LNCAP (cell line): ENCODE results near the gene IL24.

ENCODE experiments used
- CTCF ChIP-seq: fragments of 450-650 bp; IDR thresholded peaks from 2 replicates; pipeline ENCODE4 v1.5.1; 2017; ENCODE audit warnings: mild to moderate bottlenecking

The IL24 gene

GRCh38 chr1:206926286-206926685, 29.0 kb downstream of the IL24 start:
- no peak for TF ChIP-seq CTCF

DNA sequence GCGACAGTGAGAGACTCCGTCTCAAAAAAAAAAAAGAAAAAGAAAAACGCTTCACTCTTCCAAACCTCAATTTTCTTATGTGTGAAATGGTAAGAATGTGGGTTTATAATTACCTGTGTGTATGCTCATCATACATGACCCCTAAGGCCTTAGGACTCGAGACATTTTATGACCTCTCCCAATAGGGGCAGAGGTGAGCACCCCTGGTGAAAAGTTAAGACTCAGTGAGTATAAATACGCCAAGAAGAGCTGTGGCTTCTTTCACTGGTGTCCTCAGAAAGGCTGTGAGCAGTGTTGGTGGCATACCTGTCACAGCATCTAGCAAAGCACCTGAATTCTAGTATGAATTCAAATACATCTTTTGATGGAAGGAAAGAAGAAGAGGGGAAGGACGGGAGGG, 32.3 kb downstream of the IL24 start:
- no peak for TF ChIP-seq CTCF

DNA sequence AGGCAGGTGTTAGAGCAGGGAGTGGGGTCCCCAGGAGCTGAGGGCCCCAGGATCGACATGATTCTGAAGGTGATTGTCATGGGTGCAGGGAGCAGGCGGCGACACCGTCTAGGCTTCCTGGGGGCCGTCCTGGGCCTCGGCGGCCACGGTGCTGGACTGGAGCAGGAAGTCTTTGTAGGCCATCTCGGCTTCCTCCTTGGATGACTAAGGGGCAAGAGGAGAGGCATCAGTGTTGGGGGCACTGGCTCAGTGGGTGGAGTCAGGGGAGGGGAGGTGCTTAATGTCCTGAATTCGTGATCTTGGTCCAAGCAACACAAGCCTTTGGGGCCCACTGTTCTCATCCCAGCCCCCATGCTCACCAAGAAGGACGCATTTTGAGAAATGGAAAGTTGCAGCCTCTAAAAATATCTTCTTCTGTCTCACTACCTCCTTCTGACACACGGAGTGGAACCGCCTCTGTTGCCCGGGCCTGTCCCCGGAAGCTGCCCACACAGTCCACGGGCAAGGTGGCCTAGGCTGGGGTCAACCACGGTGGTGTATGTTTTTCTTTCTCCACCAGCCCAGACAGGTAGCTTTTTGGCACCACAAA, 33.1 kb downstream of the IL24 start:
- TF ChIP-seq CTCF, result no peak

- no peak for TF ChIP-seq CTCF
Observed at GRCh38 chr1:206931709-206932108, 34.5 kb downstream of the IL24 start.

DNA sequence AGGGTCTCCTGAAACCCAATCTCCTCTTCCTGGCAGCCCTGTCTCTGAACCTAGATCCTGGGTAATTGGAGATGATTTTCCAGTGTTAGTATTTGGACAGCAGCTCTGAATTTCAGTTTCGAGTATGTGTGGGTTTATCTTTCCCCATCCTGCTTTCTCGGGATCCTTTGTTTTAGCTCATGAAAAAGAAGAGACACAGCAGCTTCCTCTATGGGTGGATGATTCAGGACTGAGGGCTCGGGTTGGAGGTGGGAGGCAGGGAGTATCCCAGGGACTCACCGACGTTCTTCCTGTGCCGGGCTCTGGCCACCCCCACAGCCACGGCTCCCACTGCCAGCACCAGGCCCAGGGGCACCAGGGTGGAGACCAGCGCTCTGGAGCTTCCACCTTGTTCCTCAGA, 34.9 kb downstream of the IL24 start:
- TF ChIP-seq CTCF, result no peak

- TF ChIP-seq CTCF, result peak; percentile 74
Observed at GRCh38 chr1:206933333-206933945, 36.2 kb downstream of the IL24 start.

DNA sequence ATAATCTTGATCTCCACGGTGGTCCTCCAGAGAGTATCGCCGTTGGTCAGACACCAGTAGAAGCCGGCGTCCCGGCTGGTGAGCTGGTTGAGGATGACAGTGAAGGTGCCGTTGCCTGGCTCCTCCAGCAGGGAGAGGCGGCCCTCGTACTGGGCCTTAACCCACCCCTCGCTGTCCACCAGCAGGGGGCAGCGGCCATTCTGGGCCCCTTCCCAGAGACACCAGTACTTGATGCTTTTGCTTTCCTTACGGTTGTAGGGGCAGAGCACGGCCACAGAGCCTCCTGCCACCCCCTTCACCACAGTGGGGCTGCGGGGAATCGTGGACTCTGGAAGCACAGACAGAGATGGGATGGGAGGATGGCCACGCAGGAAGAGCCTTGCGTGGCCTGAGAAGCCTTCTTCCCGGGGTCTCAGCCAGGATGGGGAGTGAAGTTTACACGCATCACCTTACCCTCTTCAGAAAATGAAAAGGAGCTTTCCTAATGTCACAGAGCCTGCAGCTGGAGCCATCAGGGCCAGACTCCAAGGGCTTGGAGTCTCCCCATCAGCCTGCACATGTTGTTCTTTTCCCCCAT, 38.3 kb downstream of the IL24 start:
- TF ChIP-seq CTCF, result peak; percentile 46
